ENCODE results near the gene UROS. TPM values are rescaled to one million over a fixed set of nuclear protein-coding genes. Genes with fewer than 3 reads are reported as not detected.

The UROS gene
- total and polyA plus RNA-seq, 2 donors (not counting 1 experiment from before 2014, with no cell fraction given), result 54.4 to 60.4 TPM

DNA sequence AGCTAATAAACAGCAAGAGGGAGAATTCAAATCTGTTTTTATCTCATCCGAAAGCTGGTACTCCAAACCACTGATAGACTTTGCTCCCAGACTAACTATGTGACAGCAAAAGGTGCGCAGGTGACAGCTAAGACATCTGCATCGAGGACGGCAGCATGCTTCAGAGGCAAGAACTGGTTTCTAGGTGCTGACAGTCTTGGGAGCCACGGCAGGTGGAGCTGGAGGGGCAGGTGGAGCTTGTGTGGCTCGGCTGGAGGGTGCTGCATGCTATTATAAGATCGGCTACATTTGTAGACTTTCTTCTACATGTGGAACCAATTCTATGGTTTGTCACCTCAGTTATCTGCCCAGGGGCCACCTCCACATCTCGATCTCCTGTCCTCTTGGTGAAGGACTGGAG, 25.6 kb downstream of the UROS start:
- Histone ChIP-seq H3K9ac (ENCODE audit: insufficient read depth, low read length) (no peak overlapping the region), H3K9me3 (ENCODE audit: control insufficient read depth, insufficient read depth, low read depth, low read length) (no peaks in the 10 kb centered on the region), H3K27ac (ENCODE audit: insufficient read depth, low read length) (no peak overlapping the region)

DNA sequence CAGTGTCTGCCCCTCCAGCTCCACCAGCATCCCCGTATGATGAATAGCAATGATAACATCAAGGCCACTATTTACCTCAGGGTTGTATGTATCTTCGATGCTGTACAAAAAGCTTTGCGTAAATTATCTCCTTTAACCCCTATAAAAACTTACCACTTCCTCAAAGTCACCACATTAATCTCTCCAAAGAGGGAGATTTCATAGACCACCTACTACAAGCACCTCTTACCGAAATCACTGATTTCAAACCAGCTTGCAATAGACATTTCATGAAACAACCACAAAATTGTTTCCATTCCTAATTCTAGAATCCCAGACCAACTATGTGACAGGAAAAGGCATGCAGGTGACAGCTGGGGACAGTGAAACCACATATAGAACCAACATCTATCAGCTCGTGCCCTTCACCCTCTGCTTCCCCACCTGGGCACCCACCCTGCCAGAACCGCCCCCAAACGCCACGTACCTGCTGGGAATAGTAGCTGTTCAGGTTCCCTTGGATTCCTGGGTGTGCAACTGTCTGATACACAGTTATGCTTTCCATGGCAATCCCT, 27.3 kb downstream of the UROS start:
- Histone ChIP-seq H2AFZ (ENCODE audit: low read length) (no peak overlapping the region), H4K20me1 (ENCODE audit: control insufficient read depth, extremely low read depth, insufficient read depth, low read length) (no peaks in the 10 kb centered on the region), H3K36me3 (ENCODE audit: control insufficient read depth, insufficient read depth, low read length) (peaks cover 6% of the 10 kb centered on the region), H3K27me3 (ENCODE audit: control insufficient read depth, insufficient read depth, low read length) (no peaks in the 10 kb centered on the region), H3K4me1 (ENCODE audit: control insufficient read depth, extremely low read depth, insufficient read depth, low read length) (no peaks in the 10 kb centered on the region), H3K9me3 (ENCODE audit: control insufficient read depth, insufficient read depth, low read depth, low read length) (no peaks in the 10 kb centered on the region), H3K9ac (ENCODE audit: insufficient read depth, low read length) (no peak overlapping the region), H3K27ac (ENCODE audit: insufficient read depth, low read length) (no peak overlapping the region), H3K4me3 (replicated peaks in 1 of 4; ENCODE audit: control extremely low read depth in 1 of 4, insufficient read depth in 1 of 4, low read depth in 3 of 4, low read length in 4 of 4) (no peak overlapping the region), H3K79me2 (ENCODE audit: control insufficient read depth, insufficient read depth, low read length) (no peaks in the 10 kb centered on the region), H3K4me2 (ENCODE audit: extremely low read depth, insufficient read depth, low read length) (no peak overlapping the region)
- TF ChIP-seq, protein P1, sequence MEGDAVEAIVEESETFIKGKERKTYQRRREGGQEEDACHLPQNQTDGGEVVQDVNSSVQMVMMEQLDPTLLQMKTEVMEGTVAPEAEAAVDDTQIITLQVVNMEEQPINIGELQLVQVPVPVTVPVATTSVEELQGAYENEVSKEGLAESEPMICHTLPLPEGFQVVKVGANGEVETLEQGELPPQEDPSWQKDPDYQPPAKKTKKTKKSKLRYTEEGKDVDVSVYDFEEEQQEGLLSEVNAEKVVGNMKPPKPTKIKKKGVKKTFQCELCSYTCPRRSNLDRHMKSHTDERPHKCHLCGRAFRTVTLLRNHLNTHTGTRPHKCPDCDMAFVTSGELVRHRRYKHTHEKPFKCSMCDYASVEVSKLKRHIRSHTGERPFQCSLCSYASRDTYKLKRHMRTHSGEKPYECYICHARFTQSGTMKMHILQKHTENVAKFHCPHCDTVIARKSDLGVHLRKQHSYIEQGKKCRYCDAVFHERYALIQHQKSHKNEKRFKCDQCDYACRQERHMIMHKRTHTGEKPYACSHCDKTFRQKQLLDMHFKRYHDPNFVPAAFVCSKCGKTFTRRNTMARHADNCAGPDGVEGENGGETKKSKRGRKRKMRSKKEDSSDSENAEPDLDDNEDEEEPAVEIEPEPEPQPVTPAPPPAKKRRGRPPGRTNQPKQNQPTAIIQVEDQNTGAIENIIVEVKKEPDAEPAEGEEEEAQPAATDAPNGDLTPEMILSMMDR (conservative IDR thresholded peaks at IDR 0.05 in 1 of 2, IDR thresholded peaks at IDR 0.05 in 1 of 2; ENCODE audit: low read depth in 1 of 2, low read length in 2 of 2), result no peak
- no peak for TF ChIP-seq EZH2 (IDR thresholded peaks at IDR 0.05; ENCODE audit: low read length, missing control alignments)
- DNase-seq (ENCODE audit: low read depth in 2 of 2), result no peak

More for the DNA sequence above, 25.6 kb downstream of the UROS start:
- no peak for DNase-seq (ENCODE audit: low read depth in 2 of 2)
- TF ChIP-seq, protein P1 (conservative IDR thresholded peaks at IDR 0.05 in 1 of 2, IDR thresholded peaks at IDR 0.05 in 1 of 2; ENCODE audit: low read depth in 1 of 2, low read length in 2 of 2), result no peak
- TF ChIP-seq EZH2 (IDR thresholded peaks at IDR 0.05; ENCODE audit: low read length, missing control alignments), result no peak
- Histone ChIP-seq H3K4me2 (ENCODE audit: extremely low read depth, insufficient read depth, low read length) (no peak overlapping the region), H3K4me3 (replicated peaks in 1 of 4; ENCODE audit: control extremely low read depth in 1 of 4, insufficient read depth in 1 of 4, low read depth in 3 of 4, low read length in 4 of 4) (no peak overlapping the region), H3K79me2 (ENCODE audit: control insufficient read depth, insufficient read depth, low read length) (no peaks in the 10 kb centered on the region), H3K36me3 (ENCODE audit: control insufficient read depth, insufficient read depth, low read length) (peaks cover 6% of the 10 kb centered on the region), H4K20me1 (ENCODE audit: control insufficient read depth, extremely low read depth, insufficient read depth, low read length) (no peaks in the 10 kb centered on the region), H3K4me1 (ENCODE audit: control insufficient read depth, extremely low read depth, insufficient read depth, low read length) (no peaks in the 10 kb centered on the region), H2AFZ (ENCODE audit: low read length) (no peak overlapping the region), H3K27me3 (ENCODE audit: control insufficient read depth, insufficient read depth, low read length) (no peaks in the 10 kb centered on the region)

DNA sequence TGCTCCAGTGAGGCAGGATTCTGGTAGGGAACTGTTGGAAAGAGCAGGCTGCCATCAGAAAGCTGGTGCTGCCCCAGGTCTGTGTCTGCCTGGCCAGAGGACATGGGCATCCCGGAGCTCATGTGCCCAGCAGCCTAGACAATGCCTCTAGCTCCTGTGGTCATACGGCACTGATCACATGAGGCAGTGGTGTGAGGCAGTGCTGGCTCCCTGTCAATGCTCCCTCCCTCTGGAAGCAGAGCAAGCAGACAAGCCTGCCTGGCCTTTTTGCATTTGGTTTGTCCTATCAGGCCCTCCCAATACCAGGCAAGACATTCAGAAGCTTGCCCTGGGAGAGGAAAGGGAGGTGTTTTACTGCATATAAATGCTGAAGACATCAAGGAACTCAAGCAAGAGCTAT, 27.9 kb downstream of the UROS start:
- H3K36me3 ChIP-seq (ENCODE audit: control insufficient read depth, insufficient read depth, low read length), result peaks cover 6% of the 10 kb centered on the region
- no peak overlapping the region for H3K4me3 ChIP-seq (replicated peaks in 1 of 4; ENCODE audit: control extremely low read depth in 1 of 4, insufficient read depth in 1 of 4, low read depth in 3 of 4, low read length in 4 of 4)
- no peaks in the 10 kb centered on the region for H3K27me3 ChIP-seq (ENCODE audit: control insufficient read depth, insufficient read depth, low read length)
- H2AFZ ChIP-seq (ENCODE audit: low read length), result no peak overlapping the region
- H3K4me1 ChIP-seq (ENCODE audit: control insufficient read depth, extremely low read depth, insufficient read depth, low read length), result no peaks in the 10 kb centered on the region
- no peak for TF ChIP-seq EZH2 (IDR thresholded peaks at IDR 0.05; ENCODE audit: low read length, missing control alignments)
- TF ChIP-seq, protein P1 (conservative IDR thresholded peaks at IDR 0.05 in 1 of 2, IDR thresholded peaks at IDR 0.05 in 1 of 2; ENCODE audit: low read depth in 1 of 2, low read length in 2 of 2), result no peak
- H3K9ac ChIP-seq (ENCODE audit: insufficient read depth, low read length), result no peak overlapping the region
- no peak for DNase-seq (ENCODE audit: low read depth in 2 of 2)
- no peak overlapping the region for H3K4me2 ChIP-seq (ENCODE audit: extremely low read depth, insufficient read depth, low read length)
- no peak overlapping the region for H3K27ac ChIP-seq (ENCODE audit: insufficient read depth, low read length)
- no peaks in the 10 kb centered on the region for H3K79me2 ChIP-seq (ENCODE audit: control insufficient read depth, insufficient read depth, low read length)
- H3K9me3 ChIP-seq (ENCODE audit: control insufficient read depth, insufficient read depth, low read depth, low read length), result no peaks in the 10 kb centered on the region
- H4K20me1 ChIP-seq (ENCODE audit: control insufficient read depth, extremely low read depth, insufficient read depth, low read length), result no peaks in the 10 kb centered on the region

All from fibroblast of lung (primary cell).